SHP77 (cell line): Measurements from ENCODE around the gene PITX2.
A peak's percentile ranks its signal among the peaks of the same experiment; 100 is the strongest.

ENCODE experiments used
- DNase-seq, 2 experiments: peaks; one replicate each; lab custom pipeline; 2025; lab: John Stamatoyannopoulos, UW

The PITX2 gene

DNA sequence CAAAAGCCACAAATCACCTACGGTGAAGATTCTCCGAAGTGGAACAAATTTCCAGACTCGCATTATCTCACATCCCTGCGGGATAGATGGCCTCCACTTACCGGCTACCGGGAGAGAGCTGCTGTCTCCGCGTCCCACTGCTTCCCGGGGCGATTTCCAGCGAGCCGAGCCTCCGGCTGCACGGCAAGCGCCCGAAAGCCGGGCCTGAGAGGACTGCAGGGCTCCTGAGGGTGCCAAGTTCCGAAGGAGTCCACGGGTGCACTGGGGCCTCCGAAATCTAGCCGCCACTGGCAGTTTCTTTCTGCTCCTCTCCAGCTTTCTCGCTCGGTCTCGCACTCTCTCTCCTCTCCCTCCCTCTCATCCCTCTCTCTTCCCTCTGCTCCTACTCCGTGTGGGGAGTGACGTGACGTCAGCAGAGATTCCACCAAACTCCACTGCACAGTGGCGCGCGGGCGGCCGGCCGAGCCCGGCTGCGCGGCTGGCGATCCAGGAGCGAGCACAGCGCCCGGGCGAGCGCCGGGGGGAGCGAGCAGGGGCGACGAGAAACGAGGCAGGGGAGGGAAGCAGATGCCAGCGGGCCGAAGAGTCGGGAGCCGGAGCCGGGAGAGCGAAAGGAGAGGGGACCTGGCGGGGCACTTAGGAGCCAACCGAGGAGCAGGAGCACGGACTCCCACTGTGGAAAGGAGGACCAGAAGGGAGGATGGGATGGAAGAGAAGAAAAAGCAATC is 14.0 kb upstream of the PITX2 start:
- DNase-seq, result peak; percentile 42 to 53

DNA sequence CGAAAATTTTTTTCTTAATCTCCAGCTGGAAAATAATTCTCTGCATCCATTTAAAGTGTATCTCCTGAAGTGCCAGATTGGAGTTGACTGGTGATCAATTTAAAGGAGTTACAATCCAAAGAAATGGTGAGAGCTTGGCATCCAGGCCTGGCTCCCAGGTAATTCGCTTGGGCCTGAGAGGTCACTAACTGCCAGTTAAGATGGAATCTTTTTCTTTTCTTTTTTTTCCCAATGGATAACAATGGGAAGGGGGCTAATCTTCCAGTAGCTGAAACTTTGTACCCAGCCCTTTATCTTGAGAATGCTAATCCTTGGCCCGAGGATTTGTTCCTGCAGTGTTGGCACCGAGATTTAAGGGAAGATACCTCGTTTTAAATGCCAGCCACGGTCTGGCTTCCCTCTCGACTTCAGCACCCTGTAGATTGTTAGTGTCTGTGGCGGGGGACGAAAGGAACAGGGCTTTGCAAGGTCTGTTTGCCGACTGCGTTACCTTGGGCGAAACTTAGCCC is 13.3 kb upstream of the PITX2 start:
- no peak for DNase-seq

DNA sequence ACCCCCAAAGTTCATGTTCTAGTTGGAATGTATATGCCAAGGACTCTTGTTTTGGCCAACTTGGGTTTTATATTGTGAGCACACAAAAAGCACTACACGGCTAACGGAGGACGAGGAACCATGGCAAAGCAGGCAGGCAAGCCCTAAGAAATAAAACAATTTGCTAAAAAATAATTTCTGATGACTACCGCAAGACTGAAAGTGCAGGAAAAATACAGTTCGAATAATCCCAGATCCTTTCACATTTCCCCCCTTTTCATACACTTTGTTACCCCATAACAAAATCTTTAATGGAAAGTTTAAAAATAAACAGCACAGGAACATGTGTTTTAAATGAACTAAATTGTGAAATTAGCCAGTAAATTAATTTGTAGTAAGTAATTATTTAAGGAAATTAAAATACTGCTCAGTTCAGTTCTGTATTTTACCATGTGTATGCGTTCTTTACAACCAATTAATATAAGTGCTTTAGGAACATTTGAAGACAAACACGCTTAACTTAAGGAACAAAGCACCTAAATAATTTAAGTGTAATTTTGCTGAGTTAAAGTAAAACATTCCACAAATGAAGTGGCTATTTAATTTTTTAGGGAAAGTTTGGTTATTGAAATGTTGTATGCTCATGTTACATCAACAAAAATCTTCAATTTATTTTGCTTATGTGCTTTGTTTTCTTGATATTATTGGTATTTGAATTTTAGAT is 12.4 kb upstream of the PITX2 start:
- no peak for DNase-seq

DNA sequence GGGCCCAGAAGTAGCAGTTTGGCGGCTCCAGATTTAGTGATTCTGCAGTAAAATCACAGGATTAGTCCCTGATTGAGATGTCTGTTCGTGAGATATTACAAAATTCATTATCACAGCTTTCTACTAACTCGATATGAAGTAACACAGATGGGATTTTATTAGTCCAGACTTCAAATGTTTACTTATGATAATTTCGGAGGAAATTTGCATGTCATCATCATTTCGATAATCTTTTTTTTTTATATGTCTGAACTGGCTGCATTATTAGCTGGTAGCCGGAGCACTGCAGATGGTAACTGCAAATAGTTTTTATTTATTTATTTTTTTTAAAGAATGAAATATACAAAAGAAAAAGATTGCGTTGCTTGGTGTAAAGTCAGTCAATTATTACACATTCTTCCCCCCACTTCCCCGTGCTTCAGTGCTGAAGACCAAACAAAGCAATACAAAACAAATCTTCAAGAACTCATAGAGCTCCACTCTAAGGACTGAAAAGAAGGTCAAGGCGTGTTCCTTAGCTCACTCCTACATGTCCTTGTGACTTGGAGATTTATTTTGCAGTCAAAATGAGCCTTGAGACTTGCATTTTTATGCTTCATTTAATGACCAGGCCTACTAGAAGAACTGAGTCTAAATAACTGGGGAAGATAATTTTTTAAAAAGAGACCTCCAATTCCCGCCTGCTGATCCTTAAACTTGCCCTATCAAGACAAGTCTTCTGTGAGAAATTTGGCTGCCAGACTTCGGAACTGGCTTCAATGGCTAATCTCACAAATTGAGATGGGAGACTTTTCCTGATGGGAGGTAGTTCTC is 11.7 kb upstream of the PITX2 start:
- DNase-seq, result no peak

DNA sequence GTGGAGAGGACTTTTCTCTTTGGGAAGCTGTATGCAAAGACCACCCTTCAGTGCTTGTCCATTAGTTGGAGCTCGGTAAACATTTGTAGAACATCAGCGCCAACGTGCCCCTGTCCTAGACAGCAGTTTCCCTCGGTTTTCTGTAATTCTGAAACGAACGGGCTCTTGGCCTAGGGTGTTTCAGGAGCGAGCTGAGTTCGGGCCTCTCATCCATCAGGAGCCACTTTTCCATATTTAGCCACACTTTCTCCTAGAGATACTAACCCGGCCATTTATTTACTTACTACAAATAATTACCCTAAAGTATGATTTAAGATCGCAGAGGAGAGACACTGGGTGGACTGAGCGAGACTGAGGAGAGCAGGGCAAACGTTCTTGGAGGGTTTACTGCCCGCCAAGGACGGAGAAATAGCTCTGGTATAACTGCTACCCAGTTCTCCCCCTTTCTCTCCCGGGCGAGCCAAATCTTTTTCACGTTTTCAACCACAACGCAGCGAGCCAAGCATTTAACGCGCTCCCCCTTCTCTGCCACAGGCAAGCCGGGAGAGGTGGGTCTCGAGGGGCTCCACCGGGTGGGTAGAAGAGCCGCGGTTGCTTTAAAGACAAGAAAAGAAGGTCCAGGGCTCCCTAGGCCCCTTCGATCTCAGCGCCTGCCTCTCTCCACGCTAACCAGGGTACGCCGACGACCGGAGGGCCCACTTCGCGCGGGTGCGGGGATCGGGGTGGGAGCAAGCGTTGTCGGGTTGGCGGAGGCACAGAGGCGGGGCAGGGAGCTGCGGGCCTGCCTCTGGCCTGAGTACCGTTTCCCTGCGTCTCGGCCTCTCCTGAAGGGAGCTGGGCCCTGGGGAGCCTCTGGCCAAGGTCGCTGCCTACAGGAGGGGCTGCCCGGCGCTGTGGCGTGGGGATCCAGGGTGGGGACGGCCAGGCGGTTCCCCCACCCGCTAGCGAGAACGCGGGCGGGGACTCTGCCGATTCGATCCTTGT is 10.8 kb upstream of the PITX2 start:
- no peak for DNase-seq

DNA sequence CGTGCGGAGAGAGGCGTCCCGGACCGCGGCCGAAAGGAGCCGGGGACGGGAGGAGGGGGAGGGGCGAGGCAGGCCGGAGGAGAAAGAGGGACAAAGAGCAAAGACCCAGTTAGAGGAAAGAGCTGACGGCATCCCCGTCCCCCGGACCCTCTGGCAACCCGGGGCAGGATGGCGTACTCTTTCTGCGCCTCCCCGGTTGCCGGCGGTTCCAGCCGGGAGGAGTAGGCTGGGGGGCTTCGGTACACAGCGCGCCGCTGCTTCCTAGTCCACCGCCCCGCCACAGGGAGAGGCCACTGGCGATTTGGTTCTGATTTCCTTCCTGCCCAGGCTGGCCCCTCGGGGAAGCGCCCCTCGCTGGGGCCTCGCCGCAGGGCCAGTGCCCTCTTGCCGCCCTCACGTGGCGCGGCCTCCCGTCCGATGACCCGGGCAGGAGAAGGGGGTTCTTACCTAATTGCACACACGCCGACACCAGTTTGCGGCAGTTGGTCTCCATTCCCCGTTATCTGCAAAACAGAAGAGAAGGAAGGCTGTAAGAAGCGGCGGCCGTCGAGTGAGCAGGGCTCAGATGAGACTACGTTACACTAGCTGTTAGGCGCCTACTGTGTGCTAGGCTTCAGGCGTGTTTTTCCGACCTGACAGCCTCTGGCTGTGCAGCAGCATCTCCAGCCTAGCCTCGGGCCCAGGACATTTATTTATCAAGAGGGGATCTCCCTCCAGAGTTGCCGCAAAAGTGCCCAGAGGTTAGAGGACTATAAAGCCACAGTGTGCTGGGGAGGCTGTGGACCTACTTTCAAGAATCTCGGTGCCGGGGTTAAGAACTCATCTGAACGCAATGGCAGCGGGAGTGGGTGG is 9.9 kb upstream of the PITX2 start:
- DNase-seq, result no peak

DNA sequence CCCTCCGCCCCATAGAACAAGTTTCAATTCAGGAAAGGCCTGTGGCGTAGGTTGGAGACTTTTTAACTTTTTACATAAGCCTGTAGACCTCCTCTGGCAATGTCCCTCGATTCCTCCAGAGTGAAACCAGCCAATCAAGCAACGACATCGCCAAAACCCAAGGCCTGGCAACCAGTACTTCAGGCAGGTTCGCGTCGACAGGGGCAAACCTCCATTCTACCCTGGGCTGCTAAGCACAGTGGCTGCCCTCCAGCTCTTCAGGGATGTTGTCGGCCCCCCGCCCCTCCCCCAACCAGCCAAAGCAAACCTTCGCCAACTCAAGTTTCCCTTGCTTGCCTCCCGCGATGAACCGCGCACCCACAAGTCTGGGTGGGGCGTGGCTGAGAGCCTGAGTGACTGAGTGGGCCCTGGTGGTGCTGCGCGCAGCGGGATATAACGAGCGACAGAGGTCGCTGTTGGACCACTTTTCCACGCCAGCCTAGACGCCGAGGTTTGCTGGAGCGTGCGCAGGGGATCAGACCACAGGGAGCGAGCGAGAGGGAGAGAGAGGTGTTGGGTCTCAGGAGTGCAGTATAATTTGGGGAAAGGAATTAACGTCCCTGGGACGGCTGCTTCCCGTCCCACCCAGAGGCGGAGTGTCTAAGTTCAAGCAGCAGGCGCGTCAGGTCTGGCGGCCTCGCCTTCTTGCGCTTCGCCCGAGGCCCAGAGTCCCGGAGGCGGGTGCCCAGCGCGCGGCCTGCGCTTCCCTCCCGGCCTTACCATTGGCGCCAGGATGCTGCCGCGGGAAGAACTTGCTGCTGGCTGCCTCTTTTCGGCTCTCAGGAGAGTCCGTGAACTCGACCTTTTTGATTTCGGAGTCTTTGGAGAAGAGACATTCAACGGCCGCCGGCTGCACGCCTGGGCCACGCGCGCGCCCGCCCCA is 9.0 kb upstream of the PITX2 start:
- peak; percentile 56 to 61 for DNase-seq

DNA sequence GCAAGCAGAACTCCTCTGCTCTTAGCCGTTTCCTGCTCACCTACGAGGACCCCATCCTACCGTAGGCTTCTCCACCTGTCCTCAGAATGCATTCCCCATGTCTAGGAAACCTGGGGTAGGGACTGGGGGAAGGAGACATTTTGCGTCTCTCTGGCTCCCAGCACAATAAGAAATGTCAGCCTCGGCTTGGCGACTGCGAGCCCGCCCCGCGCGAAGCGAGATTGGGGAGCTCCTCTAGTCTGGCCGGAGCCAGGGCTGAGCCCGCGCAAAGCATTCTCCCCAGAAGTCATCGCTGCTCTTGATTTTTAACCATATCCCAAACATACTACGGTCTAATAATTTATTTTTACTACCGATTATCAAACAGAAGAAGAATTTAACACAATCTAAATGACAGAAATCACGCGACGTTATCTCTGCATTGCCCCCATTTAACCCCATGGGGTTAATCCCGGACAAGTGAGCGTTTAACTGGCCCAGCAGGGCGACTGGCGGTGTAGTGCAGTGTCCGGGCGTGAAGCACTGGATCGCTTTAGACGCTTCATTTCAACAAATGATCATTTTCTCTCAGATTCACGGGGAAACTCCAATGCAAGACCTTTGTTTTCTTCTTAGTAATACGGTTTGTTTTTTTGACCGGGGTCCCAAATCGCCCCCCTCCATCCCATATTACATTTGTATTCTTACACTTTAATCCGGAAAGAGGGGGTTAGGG is 8.0 kb upstream of the PITX2 start:
- no peak for DNase-seq

DNA sequence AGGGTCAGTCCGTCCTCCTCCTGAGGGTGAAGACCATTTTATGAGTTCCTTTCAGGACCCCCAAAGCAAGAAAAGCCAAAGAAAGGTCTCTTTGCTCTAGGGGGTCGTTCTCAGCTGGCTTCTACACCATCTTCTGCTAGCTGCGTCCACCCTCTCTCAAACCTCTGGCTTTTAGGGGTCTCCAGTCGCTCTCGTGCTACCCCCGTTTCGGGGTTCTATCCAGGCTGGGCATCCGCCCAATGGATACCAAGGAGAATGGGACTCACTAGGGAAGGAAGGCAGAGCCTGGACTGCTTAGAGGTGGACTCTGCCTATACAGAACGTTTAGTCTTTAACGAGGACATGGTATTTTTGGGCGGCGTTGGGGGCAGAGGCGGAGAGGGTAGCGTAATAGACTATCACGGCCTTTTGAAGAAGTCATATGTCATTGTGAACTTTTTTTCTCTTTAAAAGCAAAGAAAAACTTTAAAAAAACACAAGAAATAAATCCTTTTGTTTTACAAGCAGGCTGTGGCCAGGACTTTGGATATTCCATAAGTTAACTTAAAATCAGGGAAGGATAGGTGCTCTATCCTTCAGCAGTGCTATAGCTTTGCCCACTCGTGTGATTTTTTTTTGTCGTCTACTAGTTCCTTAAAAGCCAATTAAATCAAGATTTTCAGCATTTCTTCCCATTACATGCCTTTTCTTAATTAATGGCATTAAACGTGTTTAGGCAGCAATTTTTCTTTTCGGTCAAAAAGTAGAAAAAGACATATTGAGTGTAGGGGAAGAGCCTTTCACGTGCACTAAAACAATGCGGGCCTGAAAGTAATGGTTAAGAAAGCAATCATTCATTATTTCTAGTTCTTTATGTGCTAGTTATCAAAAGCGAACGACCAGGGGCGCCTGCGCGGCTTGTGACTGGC is 7.2 kb upstream of the PITX2 start:
- no peak for DNase-seq

DNA sequence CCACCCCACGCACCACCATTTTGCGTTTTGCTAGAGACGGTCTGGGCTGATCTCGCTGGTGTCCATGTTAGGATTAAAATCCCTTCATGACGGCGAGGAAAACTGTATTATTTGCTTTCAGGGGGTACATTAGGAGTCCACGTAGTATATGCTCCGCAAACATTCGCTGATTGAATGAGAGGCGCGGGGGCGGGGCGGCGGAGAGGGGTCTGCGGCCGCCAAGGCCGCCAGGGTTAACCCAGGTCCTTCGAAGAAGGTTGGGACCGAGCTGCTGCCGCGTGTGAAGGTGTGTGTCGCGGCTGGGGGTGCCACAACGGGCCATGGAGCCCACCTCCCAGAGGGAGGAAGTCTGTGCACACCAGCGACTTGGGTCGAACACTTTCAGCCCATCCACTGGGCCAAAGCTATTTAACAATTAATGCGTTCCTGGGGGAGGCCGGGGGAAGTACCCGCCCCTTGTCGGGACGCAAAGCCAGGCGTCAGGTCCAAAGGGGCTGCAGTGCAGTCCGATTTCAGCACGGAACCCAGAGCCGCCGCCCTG is 6.4 kb upstream of the PITX2 start:
- DNase-seq, result no peak

DNA sequence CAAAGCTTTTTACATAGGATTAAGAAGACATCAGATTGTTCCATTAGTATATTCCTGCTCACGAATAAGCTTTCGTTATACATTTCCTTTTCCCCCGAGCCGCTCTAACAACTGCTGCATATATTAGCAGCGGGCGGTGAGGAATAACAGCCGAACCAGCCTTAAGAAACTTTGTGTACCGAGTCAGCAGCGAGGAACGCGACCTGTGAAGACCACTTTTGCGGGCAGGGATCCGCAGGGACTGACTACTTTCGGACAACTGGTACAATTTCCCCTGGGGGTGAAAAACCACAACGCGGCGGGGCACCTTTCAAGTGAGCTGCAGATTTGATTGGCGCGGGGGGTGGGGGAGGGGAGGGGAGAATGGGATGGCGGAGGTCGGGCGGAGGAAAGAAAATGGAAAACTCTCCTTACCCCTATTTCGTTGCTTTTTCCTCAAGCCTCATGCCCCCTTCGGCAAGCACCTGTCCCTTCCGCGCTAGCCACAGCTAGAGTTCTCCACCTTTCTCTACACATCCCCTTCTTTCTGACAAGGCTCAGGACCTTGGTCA is 5.9 kb upstream of the PITX2 start:
- DNase-seq, result no peak

DNA sequence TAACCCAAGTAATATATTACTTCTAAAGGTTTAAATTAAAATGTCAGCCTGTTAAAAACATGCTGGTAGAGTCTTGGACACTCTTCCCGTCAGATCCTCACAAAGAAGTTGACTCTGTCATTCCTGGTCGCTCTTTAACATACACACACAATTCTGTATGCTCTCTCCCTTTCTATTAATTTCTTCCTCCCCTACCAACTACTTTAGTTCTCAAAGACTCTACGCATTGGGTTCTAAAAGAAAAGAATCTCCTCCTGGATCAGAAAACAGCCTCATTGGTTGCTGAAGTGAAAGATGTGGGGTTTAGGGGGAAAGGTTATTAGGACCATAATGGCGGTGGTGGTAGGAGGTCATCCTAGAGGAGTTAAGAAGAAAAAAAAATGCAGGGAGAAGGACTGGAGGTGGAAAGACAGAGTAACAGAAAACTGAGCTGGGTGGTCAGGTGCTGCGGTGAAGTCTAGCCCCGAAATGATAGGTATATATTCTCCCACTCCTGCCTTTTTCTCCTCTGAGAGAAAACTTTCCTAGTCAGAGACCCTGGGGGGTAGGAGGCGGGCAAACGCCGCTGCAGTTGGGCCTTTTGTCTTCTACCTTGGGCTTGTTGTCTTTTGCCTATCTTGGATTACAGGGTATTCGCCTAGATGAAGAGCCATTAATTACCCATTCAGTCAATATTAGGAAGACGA is 5.2 kb upstream of the PITX2 start:
- DNase-seq, result no peak

DNA sequence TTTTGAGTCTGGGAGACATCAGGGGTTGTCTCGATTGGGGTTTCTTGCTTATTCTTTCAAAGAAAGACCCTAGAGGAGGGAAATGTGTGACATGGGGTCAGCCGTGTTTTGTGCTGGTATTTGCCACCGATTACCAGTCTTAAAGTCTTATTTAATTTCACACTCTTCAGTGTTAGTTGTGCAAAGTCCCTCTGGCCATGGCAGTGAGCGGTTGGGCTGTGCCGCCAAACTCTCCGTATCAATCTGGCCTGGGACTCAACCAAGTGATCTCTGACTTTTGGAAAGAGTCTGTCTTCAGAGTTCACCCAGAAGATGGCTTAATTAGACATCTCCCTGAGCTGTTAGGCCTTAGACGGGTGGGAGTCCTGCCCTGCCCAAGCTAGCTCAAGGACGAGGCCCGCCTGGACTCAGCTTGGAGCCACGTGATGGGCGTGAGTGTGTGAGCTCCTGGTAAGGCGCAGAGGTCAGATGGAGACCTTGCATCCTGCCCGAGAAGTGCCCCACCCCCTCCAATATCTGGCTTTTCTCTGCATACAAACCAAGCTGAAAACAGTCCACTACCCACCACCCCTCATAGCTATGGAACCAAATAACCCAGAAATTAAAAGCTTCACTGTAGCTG is 3.8 kb upstream of the PITX2 start:
- no peak for DNase-seq

DNA sequence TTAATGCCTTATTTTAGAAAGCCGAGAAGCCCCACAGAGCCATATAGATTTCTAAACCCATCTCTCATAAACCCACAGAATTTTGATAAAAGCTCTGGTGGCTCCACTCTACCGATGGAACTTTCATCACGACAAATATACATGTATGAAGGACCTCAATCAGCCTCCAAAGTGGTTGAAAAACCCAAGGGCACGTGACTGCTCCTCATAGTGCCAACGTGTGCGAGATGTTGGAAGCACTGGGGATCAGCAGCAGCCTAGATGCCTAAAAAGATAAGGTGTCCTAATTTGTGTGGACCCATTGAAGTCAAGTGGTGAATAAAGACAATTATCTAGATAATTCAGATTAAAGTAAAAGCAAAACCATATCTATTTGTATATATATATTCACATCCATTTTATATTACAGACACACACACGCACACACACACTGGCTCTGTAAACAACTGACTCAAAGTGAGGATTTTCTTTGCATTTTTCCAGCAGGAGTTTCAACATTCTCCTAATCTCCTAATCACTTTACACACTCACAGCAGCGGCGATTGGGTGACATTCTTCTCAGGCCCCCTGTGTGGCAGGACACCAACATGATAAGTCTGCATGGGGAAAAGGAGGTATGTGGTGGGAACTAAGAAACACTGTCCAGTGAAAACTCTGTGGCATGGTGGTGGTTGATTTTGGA is 2.8 kb upstream of the PITX2 start:
- DNase-seq, result no peak

DNA sequence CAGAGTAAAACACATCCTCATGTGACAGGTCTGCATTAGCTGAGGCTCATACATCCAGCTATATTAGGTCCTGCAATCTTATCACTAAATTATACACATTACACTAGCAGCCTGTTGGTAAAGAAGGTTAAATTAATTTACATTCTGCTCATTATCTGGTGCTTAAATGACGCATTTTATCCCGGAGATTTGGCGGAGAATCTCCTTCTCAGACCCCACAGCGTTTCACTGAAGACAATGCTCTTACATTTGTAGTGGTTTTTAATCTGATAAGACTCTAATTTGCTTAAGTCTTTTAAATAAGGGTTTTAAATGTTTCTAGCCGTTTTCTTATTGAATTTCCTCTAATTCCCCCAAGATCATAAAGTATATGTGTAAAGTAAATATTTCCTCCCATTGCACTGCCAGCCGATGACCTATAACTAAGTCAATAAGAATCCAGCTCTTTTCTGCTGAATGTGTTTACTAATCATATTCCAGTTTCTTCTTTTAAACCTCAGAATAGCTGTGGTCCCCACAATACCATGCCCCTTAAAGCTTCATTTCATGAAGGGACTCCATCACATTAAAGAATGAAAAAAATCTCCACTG is 2.1 kb upstream of the PITX2 start:
- no peak for DNase-seq
